ENCODE measurements around the gene BSDC1.

The BSDC1 gene

GRCh38 chr1:32337855-32338636, 56.2 kb downstream of the BSDC1 start:
- in situ Hi-C loops (cut with MboI; ENCODE audit: low sequenced_read_pairs) = no loop called here

GRCh38 chr1:32336963-32337675, 57.1 kb downstream of the BSDC1 start:
- in situ Hi-C loops (cut with MboI; ENCODE audit: low sequenced_read_pairs) = no loop called here

GRCh38 chr1:32336591-32336932, 57.7 kb downstream of the BSDC1 start:
- in situ Hi-C loops (cut with MboI; ENCODE audit: low sequenced_read_pairs) = no loop called here

GRCh38 chr1:32335790-32336590, 58.3 kb downstream of the BSDC1 start, which contains the start of gene MARCKSL1:
Gene MARCKSL1 (minus strand): TSS chr1:32336233. CDS start chr1:32336033, 200 bp downstream.
- in situ Hi-C loops (cut with MboI; ENCODE audit: low sequenced_read_pairs) = no loop called here

GRCh38 chr1:32335535-32335789, 58.8 kb downstream of the BSDC1 start:
- in situ Hi-C loops (cut with MboI; ENCODE audit: low sequenced_read_pairs) = no loop called here

- in situ Hi-C loops (cut with MboI; ENCODE audit: low sequenced_read_pairs) = no loop called here
Observed at GRCh38 chr1:32334864-32335534, 59.2 kb downstream of the BSDC1 start.

GRCh38 chr1:32334274-32334861, 59.9 kb downstream of the BSDC1 start:
- in situ Hi-C loops (cut with MboI; ENCODE audit: low sequenced_read_pairs) = no loop called here

GRCh38 chr1:32333251-32333963, 60.8 kb downstream of the BSDC1 start:
- in situ Hi-C loops (cut with MboI; ENCODE audit: low sequenced_read_pairs) = no loop called here

GRCh38 chr1:32332290-32333079, 61.8 kb downstream of the BSDC1 start:
- in situ Hi-C loops (cut with MboI; ENCODE audit: low sequenced_read_pairs) = no loop called here

GRCh38 chr1:32331549-32331948, 62.7 kb downstream of the BSDC1 start:
- in situ Hi-C loops (cut with MboI; ENCODE audit: low sequenced_read_pairs) = no loop called here

- in situ Hi-C loops (cut with MboI; ENCODE audit: low sequenced_read_pairs) = no loop called here
Observed at GRCh38 chr1:32330558-32331151, 63.6 kb downstream of the BSDC1 start.

- in situ Hi-C loops (cut with MboI; ENCODE audit: low sequenced_read_pairs) = no loop called here
Observed at GRCh38 chr1:32329931-32330466, 64.2 kb downstream of the BSDC1 start.

GRCh38 chr1:32327204-32327603, 67.0 kb downstream of the BSDC1 start:
- in situ Hi-C loops (cut with MboI; ENCODE audit: low sequenced_read_pairs) = no loop called here

- in situ Hi-C loops (cut with MboI; ENCODE audit: low sequenced_read_pairs) = no loop called here
Observed at GRCh38 chr1:32321712-32322291, 72.4 kb downstream of the BSDC1 start.

- in situ Hi-C loops (cut with MboI; ENCODE audit: low sequenced_read_pairs) = no loop called here
Observed at GRCh38 chr1:32318127-32318869, 75.9 kb downstream of the BSDC1 start.

GRCh38 chr1:32316903-32317277, 77.4 kb downstream of the BSDC1 start:
- in situ Hi-C loops (cut with MboI; ENCODE audit: low sequenced_read_pairs) = no loop called here
